HCT116 (cell line): Measurements from ENCODE around the gene PLA2G2C. TPM values are rescaled to one million over a fixed set of nuclear protein-coding genes. Genes with fewer than 3 reads are reported as not detected.

Experiments
- ATAC-seq: fragments of 200-7000 bp; cut with Tn5 transposase; 2 replicates; pipeline ENCODE4 v1.9.1; 2020; ENCODE audit warnings: mild to moderate bottlenecking, moderate library complexity
- BruUV-seq: library from RNA; stranded (reverse); fragments of 400-500 nt; replicated peaks from 2 replicates; lab custom pipeline; 2021; lab: Mats Ljungman, UMichigan
- CTCF ChIA-PET: fragments of 300-600 bp; sonication (Branson Sonifier 250); formaldehyde crosslinking; loops from one replicate; lab custom pipeline; 2021; ENCODE audit warnings: antibody characterized with exemption; lab: Charles Lee
- POLR2A ChIA-PET: fragments of 300-600, 350-600 bp; sonication (Branson Sonifier 250); formaldehyde crosslinking; loops from one replicate; lab custom pipeline; 2021; ENCODE audit warnings: antibody characterized with exemption; lab: Charles Lee
- RAD21 ChIA-PET, 2 experiments: fragments of 300-600 bp; sonication (Branson Sonifier 250); formaldehyde crosslinking; loops; one replicate each; lab custom pipeline; 2023; ENCODE audit warnings: low total read pairs in 2 of 2; ENCODE audit not compliant: uncharacterized antibody in 2 of 2, unreplicated experiment in 2 of 2, low non-redundant PET in 1 of 2; lab: Charles Lee
- DNase-seq: peaks from one replicate; pipeline ENCODE4 v3.0.0-alpha.2; 2010; ENCODE audit warnings: low read depth, low spot score
- H2AFZ ChIP-seq: fragments of 200-600 bp; shearing (Covaris generic), sonication (generic); 2 replicates; pipeline ENCODE4 v1.6.1; 2017; ENCODE audit warnings: low read depth, mixed run types, mixed read lengths, antibody characterized with exemption, low read length; ENCODE audit not compliant: poor library complexity, severe bottlenecking
- H3K27ac ChIP-seq: 2 replicates; pipeline ENCODE4 v1.5.1; 2012; ENCODE audit warnings: low read depth, low read length
- H3K27me3 ChIP-seq: fragments of 200-600 bp; sonication (generic); 2 replicates; pipeline ENCODE4 v1.6.1; 2016; ENCODE audit warnings: mixed run types, low read length, mixed read lengths; ENCODE audit not compliant: insufficient read depth
- H3K36me3 ChIP-seq, 2 experiments: fragments of 200-500 bp in 1 of 2; fragments of 200-600 bp in 1 of 2; sonication (Bioruptor generic) in 1 of 2; sonication (generic) in 1 of 2; 2 replicates each; pipeline versions ENCODE4 v1.5.1 to v1.6.1; 2014 to 2016; ENCODE audit warnings: low read length in 2 of 2, inconsistent platforms in 1 of 2, mixed read lengths in 1 of 2, mixed run types in 1 of 2; ENCODE audit not compliant: insufficient read depth in 2 of 2, control insufficient read depth in 1 of 2
- H3K4me1 ChIP-seq, 2 experiments: fragments of 200-600 bp in 1 of 2; sonication (generic) in 1 of 2; 2 replicates each; pipeline versions ENCODE4 v1.5.1 to v1.6.1; 2012 to 2017; ENCODE audit warnings: low read length in 2 of 2, inconsistent platforms in 1 of 2, mild to moderate bottlenecking in 1 of 2, mixed read lengths in 1 of 2, mixed run types in 1 of 2, moderate library complexity in 1 of 2; ENCODE audit not compliant: insufficient read depth in 2 of 2, control insufficient read depth in 1 of 2
- H3K4me2 ChIP-seq: fragments of 200-600 bp; sonication (generic); 2 replicates; pipeline ENCODE4 v1.6.1; 2017; ENCODE audit warnings: mixed run types, low read length, mixed read lengths
- H3K4me3 ChIP-seq, 2 experiments: fragments of 200-600 bp in 1 of 2; sonication (generic) in 1 of 2; replicated peaks in 1 of 2; 2 replicates each; pipeline ENCODE4 v1.5.1; 2011 to 2016; ENCODE audit warnings: low read length in 2 of 2, control low read depth in 1 of 2, low read depth in 1 of 2, mild to moderate bottlenecking in 1 of 2, mixed read lengths in 1 of 2, mixed run types in 1 of 2
- H3K79me2 ChIP-seq: fragments of 200-600 bp; sonication (generic); 2 replicates; pipeline ENCODE4 v1.6.1; 2017; ENCODE audit warnings: mild to moderate bottlenecking, mixed run types, low read length, moderate library complexity, mixed read lengths; ENCODE audit not compliant: insufficient read depth
- H3K9ac ChIP-seq: fragments of 200-600 bp; sonication (generic); 2 replicates; pipeline ENCODE4 v1.6.1; 2016; ENCODE audit warnings: low read length, mixed read lengths
- H3K9me2 ChIP-seq: fragments of 200-600 bp; sonication (generic), shearing (Covaris generic); 2 replicates; pipeline ENCODE4 v1.6.1; 2017; ENCODE audit warnings: mixed run types, mild to moderate bottlenecking, moderate library complexity; ENCODE audit not compliant: insufficient read depth
- H3K9me3 ChIP-seq, 2 experiments: fragments of 200-500 bp in 1 of 2; fragments of 200-600 bp in 1 of 2; sonication (Bioruptor generic) in 1 of 2; sonication (generic) in 1 of 2; 2 replicates each; pipeline ENCODE4 v1.6.1; 2014 to 2017; ENCODE audit warnings: low read length in 2 of 2, mixed read lengths in 2 of 2, inconsistent platforms in 1 of 2, low read depth in 1 of 2, mild to moderate bottlenecking in 1 of 2, mixed run types in 1 of 2, moderate library complexity in 1 of 2; ENCODE audit not compliant: control insufficient read depth in 1 of 2, insufficient read depth in 1 of 2
- H4K20me1 ChIP-seq: fragments of 200-600 bp; sonication (generic), shearing (Covaris generic); 2 replicates; pipeline ENCODE4 v1.6.1; 2017; ENCODE audit warnings: mixed run types, mild to moderate bottlenecking, moderate library complexity; ENCODE audit not compliant: insufficient read depth
- ATF3 ChIP-seq: IDR thresholded peaks from 2 replicates; pipeline ENCODE4 v1.6.1; 2012
- CBX3 ChIP-seq: IDR thresholded peaks from 2 replicates; pipeline ENCODE4 v1.6.1; 2012; ENCODE audit warnings: low read depth
- CEBPB ChIP-seq: IDR thresholded peaks from 2 replicates; pipeline ENCODE4 v1.6.1; 2012; ENCODE audit warnings: low read depth
- CTCF ChIP-seq, 3 experiments: fragments of 200-600 bp in 1 of 3; sonication (generic) in 1 of 3; IDR thresholded peaks in 2 of 3; conservative IDR thresholded peaks in 1 of 3; 2 replicates each; pipeline ENCODE4 v1.5.1; 2012 to 2017; ENCODE audit warnings: low read depth in 2 of 3, low read length in 2 of 3, antibody characterized with exemption in 1 of 3, borderline replicate concordance in 1 of 3, control low read depth in 1 of 3, mild to moderate bottlenecking in 1 of 3, mixed read lengths in 1 of 3, mixed run types in 1 of 3, moderate library complexity in 1 of 3; ENCODE audit not compliant: insufficient read depth in 1 of 3
- EGR1 ChIP-seq: IDR thresholded peaks from 2 replicates; pipeline ENCODE4 v1.6.1; 2012; ENCODE audit warnings: low read depth
- ELF1 ChIP-seq: IDR thresholded peaks from 2 replicates; pipeline ENCODE4 v1.6.1; 2012; ENCODE audit warnings: low read depth, borderline replicate concordance
- EZH2 ChIP-seq: fragments of 200-600 bp; sonication (generic); IDR thresholded peaks from 2 replicates; pipeline ENCODE4 v1.6.1; 2017; ENCODE audit warnings: antibody characterized with exemption, mixed run types
- EZH2phosphoT487 ChIP-seq: fragments of 200-600 bp; IDR thresholded peaks from 2 replicates; pipeline ENCODE4 v1.6.1; 2018; ENCODE audit warnings: antibody characterized with exemption, borderline replicate concordance
- JUND ChIP-seq: IDR thresholded peaks from 2 replicates; pipeline ENCODE4 v1.6.1; 2012
- POLR2A ChIP-seq: IDR thresholded peaks from 2 replicates; pipeline ENCODE4 v1.7.0; 2011; ENCODE audit warnings: borderline replicate concordance; ENCODE audit not compliant: insufficient read depth, insufficient read length; ENCODE audit errors: extremely low read depth
- POLR2AphosphoS5 ChIP-seq: IDR thresholded peaks from 2 replicates; pipeline ENCODE4 v1.6.1; 2011; ENCODE audit warnings: mild to moderate bottlenecking, low read depth, low read length, moderate library complexity
- RAD21 ChIP-seq: IDR thresholded peaks from 2 replicates; pipeline ENCODE4 v1.6.1; 2012; ENCODE audit warnings: low read depth, mild to moderate bottlenecking
- REST ChIP-seq: IDR thresholded peaks from 2 replicates; pipeline ENCODE4 v1.6.1; 2012; ENCODE audit warnings: low read depth
- SP1 ChIP-seq: IDR thresholded peaks from 2 replicates; pipeline ENCODE4 v1.6.1; 2012; ENCODE audit warnings: low read depth
- YY1 ChIP-seq: IDR thresholded peaks from 2 replicates; pipeline ENCODE4 v1.6.1; 2011; ENCODE audit warnings: low read length, low read depth, moderate library complexity, mild to moderate bottlenecking; ENCODE audit not compliant: insufficient replicate concordance; ENCODE audit errors: extremely low read depth
- ZBTB33 ChIP-seq: IDR thresholded peaks from 2 replicates; pipeline ENCODE4 v1.6.1; 2011; ENCODE audit warnings: mild to moderate bottlenecking, low read length, moderate library complexity; ENCODE audit not compliant: insufficient replicate concordance; ENCODE audit errors: extremely low read depth
- ZNF274 ChIP-seq: fragments of 200-500 bp; sonication (Bioruptor generic); IDR thresholded peaks from 2 replicates; pipeline ENCODE4 v1.6.1; 2014; ENCODE audit warnings: mild to moderate bottlenecking, low read depth, low read length, inconsistent platforms
- intact Hi-C: fragments of 100-400 bp; cut with micrococcal nuclease; formaldehyde crosslinking; loops from 2 replicates; pipeline ENCODE4 v1.10.0; 2022
- total RNA-seq: library from RNA; stranded (reverse); gene quantifications from one replicate; pipeline ENCODE4 v1.2.1, GENCODE V29; 2021; ENCODE audit not compliant: unreplicated experiment

Gene PLA2G2C
- total RNA-seq, 1 experiment from 2014 or later: not detected

GRCh38 chr1:20143318-20143717, 43.0 kb downstream of the PLA2G2C start:
- Histone ChIP-seq H3K9me3 (no peaks in the 10 kb centered on the region), H3K79me2 (no peaks in the 10 kb centered on the region), H2AFZ (no peak overlapping the region), H3K9me2 (no peaks in the 10 kb centered on the region), H4K20me1 (no peaks in the 10 kb centered on the region), H3K4me1 (no peaks in the 10 kb centered on the region), H3K27ac (no peak overlapping the region), H3K36me3 (no peaks in the 10 kb centered on the region), H3K4me3 (no peak overlapping the region), H3K27me3 (no peaks in the 10 kb centered on the region), H3K4me2 (no peak overlapping the region), H3K9ac (no peak overlapping the region)
- BruUV-seq: no TSS peak
- ATAC-seq (no peak), DNase-seq (no peak)
- RAD21 ChIA-PET: no interaction called here
- POLR2A ChIA-PET: no interaction called here
- CTCF ChIA-PET: no interaction called here
- intact Hi-C loops: no loop called here
- TF ChIP-seq POLR2A (no peak), CEBPB (no peak), ZNF274 (no peak), SP1 (no peak), YY1 (no peak), POLR2AphosphoS5 (no peak), CBX3 (no peak), ELF1 (no peak), ATF3 (no peak), EZH2phosphoT487 (no peak), EGR1 (no peak), EZH2 (no peak), JUND (no peak), ZBTB33 (no peak), REST (no peak), CTCF (IDR thresholded peaks at IDR 0.05 in 2 of 3, conservative IDR thresholded peaks at IDR 0.05 in 1 of 3; ENCODE audit: borderline replicate concordance in 1 of 3, insufficient read depth in 1 of 3, low read depth in 2 of 3, low read length in 2 of 3) (no peak), RAD21 (no peak)
- TF ChIP-seq, all 23 proteins: peak for 0
